IPS-15b (cell line): ENCODE data around the gene FNDC5.
"Not testable (repeated sequence)": the region's sequence is repeated elsewhere in the genome, so short reads cannot be mapped to it uniquely, and the experiment has no call there.

Source experiments
- H3K27me3 ChIP-seq: one replicate; pipeline ENCODE4 v1.6.1; 2013; ENCODE audit warnings: low read length; ENCODE audit not compliant: control insufficient read depth, insufficient read depth
- H3K36me3 ChIP-seq: one replicate; pipeline ENCODE4 v1.6.1; 2013; ENCODE audit warnings: low read length; ENCODE audit not compliant: control insufficient read depth, insufficient read depth
- H3K4me1 ChIP-seq: one replicate; pipeline ENCODE4 v1.6.1; 2013; ENCODE audit warnings: mild to moderate bottlenecking, low read length; ENCODE audit not compliant: control insufficient read depth, insufficient read depth
- H3K4me3 ChIP-seq: one replicate; pipeline ENCODE4 v1.5.1; 2013; ENCODE audit warnings: low read depth, low read length
- H3K9ac ChIP-seq: one replicate; pipeline ENCODE4 v1.6.1; 2013; ENCODE audit warnings: low read depth, mild to moderate bottlenecking, low read length
- H3K9me3 ChIP-seq: one replicate; pipeline ENCODE4 v1.6.1; 2013; ENCODE audit warnings: mild to moderate bottlenecking, low read length; ENCODE audit not compliant: control insufficient read depth, insufficient read depth

Gene FNDC5

DNA sequence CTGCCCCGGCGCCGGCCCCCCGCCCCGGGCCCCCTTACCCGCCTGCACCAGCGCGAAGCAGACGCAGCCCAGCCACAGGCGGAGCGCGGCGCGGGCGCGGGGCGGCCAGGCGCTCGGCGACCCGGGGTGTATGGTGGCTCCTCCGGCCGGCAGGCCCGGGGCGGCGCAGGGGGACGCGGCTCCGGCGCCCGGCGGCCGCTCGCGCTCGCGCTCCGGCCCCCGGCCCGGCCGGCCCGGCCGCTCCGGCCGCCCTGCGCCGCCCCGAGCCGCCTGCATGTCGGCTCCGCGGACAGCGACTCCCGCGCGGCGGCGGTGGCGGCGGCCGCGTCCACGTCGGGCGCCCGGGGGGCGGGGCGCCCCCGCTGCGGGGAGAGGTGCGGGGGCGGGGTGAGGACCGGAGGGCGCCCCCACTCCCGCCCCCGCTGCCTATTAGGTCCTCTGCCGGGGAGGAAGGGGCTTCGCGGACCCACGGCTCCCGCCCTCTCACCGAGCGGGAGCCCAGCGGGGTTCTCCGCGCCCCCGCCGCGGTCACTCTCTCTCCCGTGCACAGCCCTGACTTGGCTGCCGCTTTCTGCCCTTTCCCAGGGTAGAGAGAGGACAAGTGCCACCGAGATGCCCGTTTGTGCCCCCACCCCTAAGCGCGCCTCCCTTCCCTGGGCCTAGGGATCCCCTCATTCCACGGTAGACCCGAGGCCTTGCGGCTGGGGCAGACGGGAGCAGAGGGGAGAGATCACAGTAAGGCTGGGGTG lies at the start of gene FNDC5:
TSS of gene FNDC5 (minus strand) at position 298 of the 749 bp plus-strand sequence.
- Histone ChIP-seq H3K27me3 (peaks cover 31% of the 10 kb centered on the region), H3K9ac (no peak within 1 kb of the TSS), H3K4me3 (peak within 1 kb of the TSS; percentile 64), H3K36me3 (no peaks in the 10 kb centered on the region), H3K4me1 (peaks cover 14% of the 10 kb centered on the region), H3K9me3 (no peaks in the 10 kb centered on the region)

DNA sequence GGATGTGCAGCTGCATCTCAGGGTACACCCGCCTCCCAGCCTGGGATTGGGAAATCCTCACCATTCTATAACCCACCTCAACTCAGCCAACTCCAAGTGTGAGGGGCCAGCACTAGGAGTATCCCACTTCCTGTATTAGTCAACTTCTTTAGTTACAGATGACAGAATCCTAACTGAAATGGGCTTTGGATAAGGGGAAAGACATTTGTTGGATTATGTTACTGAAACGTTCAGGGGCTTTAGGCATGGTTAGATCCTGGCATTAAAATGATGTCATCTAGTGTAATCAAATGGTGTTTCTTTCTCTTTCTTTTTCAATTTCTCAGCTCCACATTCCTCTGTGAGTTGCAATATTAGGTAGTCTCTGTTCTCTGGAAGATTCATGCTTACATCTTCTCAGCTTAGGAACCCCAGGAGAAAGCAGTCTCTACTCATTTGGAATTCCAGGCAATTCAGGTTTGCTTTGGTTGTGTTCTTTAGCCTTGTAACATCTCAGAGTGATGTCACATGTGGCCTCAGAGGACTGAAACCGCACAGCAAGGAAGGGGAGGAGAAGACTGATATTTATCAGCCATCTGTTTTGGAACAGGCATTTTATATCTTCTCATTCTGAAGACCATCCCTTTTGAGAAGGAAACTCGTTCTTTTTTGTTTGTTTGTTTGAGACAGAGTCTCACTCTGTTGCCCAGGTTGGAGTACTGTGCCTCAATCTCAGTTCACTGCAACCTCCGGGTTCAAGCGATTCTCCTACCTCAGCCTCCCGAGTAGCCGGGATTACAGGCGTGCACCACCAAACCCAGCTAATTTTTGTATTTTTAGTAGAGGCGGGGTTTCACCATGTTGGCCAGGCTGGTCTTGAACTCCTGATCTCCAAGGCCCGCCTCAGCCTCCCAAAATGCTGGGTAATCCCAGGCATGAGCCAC lies 49.4 kb upstream of the FNDC5 start:
- Histone ChIP-seq H3K4me1 (peaks cover 3% of the 10 kb centered on the region), H3K9ac (no peak overlapping the region), H3K36me3 (no peaks in the 10 kb centered on the region), H3K4me3 (no peak overlapping the region), H3K9me3 (no peaks in the 10 kb centered on the region), H3K27me3 (peaks cover 29% of the 10 kb centered on the region)

DNA sequence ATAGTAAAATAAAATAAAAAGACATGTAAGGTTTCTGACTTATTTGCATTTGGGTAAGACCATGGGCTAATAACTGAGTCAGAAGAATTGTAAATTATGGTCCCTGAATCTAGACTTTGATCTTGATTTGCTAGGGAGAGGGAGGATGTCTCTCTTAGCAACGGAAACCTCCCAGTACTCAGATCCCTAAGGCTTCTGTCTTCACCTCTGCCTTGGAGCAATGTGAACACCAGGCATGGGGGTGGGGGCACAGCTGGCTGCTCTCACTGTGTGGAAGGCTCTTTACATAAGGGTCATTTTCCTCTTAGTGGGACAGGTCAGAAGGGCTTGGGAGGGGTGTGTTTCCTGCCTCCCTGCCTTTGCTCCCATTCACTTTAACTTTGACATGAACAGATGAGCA lies 47.5 kb upstream of the FNDC5 start:
- Histone ChIP-seq H3K4me3 (no peak overlapping the region), H3K27me3 (peaks cover 10% of the 10 kb centered on the region), H3K9me3 (no peaks in the 10 kb centered on the region), H3K4me1 (no peaks in the 10 kb centered on the region), H3K36me3 (no peaks in the 10 kb centered on the region), H3K9ac (no peak overlapping the region)

DNA sequence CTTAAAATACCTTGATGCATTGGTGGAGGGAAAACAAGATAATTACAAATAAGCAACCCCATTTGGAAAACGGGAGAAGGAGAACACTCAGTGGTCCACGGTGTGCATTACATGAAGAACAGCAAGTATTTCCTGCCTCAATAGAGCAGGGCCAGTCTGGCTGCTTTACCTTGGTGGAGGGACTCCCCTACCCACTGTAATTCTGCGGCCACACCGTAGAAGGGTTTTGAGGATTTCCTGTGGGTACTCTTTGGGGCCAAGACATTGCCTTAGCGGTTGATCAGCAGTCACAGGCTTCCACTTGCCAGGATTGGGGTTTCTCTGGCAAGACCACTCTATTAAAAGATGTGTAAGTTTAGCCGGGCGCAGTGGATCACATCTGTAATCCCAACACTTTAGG lies 46.8 kb upstream of the FNDC5 start:
- H3K27me3 ChIP-seq, result peaks cover 4% of the 10 kb centered on the region
- H3K36me3 ChIP-seq, result no peaks in the 10 kb centered on the region
- H3K9ac ChIP-seq, result no peak overlapping the region
- H3K9me3 ChIP-seq, result no peaks in the 10 kb centered on the region
- no peaks in the 10 kb centered on the region for H3K4me1 ChIP-seq
- H3K4me3 ChIP-seq, result no peak overlapping the region

DNA sequence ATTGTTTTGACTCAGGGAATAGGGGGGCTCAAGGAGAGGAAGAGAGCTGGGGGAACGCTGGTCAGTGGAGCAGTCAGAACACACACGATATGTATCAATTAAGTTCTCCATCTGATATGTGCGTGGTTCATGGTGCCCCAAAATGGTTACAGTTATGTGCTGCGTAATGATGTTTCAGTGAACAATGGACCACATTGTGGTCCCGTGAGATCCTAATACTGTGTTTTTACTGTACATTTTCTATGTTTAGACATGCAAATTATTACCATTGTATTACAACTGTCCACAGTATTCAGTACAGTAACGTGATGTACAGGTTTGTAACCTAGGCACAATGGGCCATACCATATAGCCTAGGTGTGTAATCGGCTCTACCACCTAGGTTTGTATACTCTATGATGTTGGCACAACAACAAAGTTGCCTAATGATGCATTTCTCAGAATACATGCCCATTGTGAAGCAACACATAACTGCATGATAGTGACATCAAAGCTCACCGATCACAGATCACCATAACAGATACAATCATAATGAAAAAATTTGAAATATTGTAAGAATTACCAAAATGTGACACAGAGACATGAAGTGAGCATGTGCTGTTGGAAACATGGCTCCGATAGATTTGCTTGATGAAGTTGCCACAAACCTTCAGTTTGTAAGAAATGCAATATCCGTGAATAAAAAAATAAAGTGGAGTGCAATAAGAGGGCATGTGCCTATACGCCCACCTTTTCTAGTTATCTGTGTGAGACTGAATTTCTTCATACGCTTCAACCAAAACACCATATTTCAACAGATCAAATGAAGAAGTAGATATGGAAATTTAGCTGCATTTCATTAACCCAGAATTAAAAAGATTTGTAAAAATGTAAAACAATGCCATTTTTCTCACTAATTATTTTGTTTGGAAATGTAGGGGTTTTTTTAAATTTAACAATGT lies 45.3 kb upstream of the FNDC5 start:
- Histone ChIP-seq H3K36me3 (no peaks in the 10 kb centered on the region), H3K9me3 (no peaks in the 10 kb centered on the region), H3K9ac (no peak overlapping the region), H3K27me3 (no peaks in the 10 kb centered on the region), H3K4me3 (no peak overlapping the region), H3K4me1 (no peaks in the 10 kb centered on the region)

DNA sequence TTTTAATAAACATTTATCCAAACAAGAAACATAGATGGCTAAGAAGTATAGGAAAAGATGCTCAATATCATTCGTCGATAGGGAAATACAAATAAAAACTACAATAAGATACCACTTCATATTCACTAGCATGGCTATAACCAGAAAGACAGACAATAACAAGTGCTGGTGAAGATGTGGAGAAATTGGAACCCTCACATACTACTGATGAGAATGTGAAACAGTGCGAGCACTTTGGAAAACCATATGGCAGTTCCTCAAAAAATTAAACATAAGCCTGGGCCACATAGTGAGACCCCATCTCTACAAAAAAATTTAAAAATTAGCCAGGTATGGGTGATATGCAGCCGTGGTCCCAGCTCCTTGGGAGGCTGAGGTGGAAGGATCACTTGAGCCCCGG lies 39.6 kb upstream of the FNDC5 start:
- Histone ChIP-seq H3K4me3 (no peak overlapping the region), H3K36me3 (no peaks in the 10 kb centered on the region), H3K4me1 (peaks cover 2% of the 10 kb centered on the region), H3K27me3 (no peaks in the 10 kb centered on the region), H3K9me3 (no peaks in the 10 kb centered on the region), H3K9ac (no peak overlapping the region)

DNA sequence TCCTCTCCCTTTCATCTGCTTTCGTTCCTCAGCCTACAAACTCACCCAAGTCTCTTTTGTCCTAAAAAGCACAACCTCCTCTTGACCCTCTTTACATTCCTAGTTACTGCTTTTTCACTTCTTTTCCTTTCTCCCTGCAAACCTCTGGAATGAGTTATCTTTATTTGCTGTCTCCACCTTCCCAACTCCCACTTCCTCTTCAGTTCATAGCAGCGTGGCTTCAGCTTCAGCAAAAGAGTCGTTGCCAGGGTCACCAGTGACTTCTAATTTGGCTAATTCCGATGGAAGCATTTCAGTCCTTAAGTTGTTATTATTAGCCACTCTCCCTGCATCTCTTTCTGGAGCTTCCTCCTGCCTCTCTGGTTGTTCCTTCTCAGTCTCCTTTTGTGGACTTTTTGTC lies 36.7 kb upstream of the FNDC5 start:
- H3K4me1 ChIP-seq, result peaks cover 2% of the 10 kb centered on the region
- no peak overlapping the region for H3K9ac ChIP-seq
- no peaks in the 10 kb centered on the region for H3K36me3 ChIP-seq
- peaks cover under 1% of the 10 kb centered on the region for H3K27me3 ChIP-seq
- no peak overlapping the region for H3K4me3 ChIP-seq
- no peaks in the 10 kb centered on the region for H3K9me3 ChIP-seq

DNA sequence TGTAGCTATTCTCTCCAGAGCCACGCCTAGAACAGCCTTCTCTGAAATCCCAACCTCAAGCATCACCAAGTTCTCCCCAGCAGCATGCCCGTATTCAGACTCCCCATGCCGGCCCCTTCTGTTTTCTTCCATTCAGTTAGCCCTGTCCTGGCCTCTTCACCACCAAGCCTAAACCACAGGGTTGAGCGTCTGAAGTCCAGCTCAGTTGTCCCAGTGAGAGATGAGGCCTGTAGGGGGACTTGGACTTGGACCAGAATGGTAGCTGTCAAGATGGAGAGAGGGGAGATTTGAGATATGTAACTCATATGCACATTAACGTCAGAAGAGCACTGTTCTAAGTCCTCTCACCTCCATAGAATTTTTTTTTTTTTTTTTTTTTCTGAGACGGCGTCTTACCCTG lies 35.9 kb upstream of the FNDC5 start:
- Histone ChIP-seq H3K4me1 (peaks cover 2% of the 10 kb centered on the region), H3K36me3 (no peaks in the 10 kb centered on the region), H3K27me3 (peaks cover 7% of the 10 kb centered on the region), H3K9ac (no peak overlapping the region), H3K9me3 (no peaks in the 10 kb centered on the region), H3K4me3 (no peak overlapping the region)

DNA sequence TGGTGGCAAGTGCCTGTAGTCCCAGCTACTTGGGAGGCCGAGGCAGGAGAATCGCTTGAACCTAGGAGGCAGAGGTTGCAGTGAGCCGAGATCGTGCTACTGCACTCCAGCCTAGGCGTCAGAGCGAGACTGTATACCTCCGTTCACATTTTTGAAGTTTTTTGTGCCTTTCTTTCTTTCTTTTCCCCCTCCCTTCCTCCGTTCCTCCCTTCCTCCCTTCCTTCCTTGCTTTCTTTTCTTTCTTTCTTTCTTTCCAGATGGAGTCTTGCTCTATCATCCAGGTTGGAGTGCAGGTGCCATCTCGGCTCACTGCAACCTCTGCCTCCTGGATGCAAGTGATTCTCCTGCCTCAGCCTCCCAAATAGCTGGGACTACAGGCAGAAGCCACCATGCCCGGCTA lies 34.9 kb upstream of the FNDC5 start:
- not testable (repeated sequence) for H3K36me3 ChIP-seq, H3K4me1 ChIP-seq, H3K4me3 ChIP-seq, H3K9ac ChIP-seq, H3K9me3 ChIP-seq
- peaks cover 13% of the 10 kb centered on the region for H3K27me3 ChIP-seq

DNA sequence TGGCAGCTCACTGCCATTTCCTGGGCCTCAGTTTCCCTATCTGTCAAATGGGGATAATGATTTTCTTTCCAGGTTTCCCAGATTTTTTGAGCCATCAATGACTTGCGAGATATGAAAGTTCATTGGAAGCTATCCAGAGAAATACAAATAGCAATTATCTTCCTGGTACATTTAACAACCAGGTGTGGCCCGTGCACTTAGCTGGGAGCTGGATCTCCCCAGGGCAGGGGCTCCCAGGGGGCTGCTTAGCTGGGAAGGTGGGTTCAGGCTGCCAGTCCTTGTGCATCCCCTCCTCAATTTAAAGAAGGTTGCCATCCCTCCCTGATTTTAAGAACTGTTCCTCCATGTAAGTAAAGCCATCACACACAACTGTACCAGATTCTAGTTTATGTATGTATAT lies 34.1 kb upstream of the FNDC5 start:
- Histone ChIP-seq H3K27me3 (peaks cover 21% of the 10 kb centered on the region), H3K9me3 (no peaks in the 10 kb centered on the region)

DNA sequence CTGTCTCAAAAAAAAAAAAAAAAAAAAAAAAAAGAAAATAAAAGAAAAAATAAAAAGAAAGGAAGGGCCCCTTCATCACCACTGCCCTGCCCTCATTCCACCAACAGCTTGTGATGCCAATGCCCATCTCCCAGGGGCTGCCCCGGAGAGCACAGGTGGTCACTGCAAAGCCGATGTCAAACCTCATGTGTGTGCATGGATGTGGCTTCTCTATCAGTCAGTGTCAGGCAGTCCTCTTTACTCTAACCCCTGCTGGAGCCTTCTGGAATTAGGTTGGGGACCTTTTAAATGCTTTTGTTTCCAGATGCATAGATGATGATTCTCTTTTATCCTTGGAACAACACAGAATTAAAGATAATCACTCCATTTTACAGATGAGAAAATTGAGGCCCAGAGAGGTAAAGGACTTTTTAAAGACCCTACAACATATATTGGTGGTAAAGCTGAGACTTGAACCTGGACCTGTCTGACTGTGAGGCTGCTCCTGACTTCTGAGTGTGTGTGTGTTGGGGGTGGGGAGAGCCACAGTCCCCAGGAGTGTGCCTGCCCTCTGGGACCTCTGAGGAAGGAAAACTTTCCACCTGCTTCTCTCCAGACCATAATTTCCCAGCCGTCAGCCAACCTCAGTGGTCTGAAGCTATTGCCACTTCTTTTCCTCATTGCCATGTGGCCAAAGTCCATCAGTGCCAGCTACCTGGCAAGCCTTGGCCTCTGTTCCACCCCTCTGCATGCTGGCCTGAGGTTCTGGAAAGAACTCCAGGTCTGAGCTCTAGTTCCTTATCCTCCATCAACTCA lies 33.5 kb upstream of the FNDC5 start:
- H3K36me3 ChIP-seq, result no peaks in the 10 kb centered on the region
- H3K4me1 ChIP-seq, result peaks cover 2% of the 10 kb centered on the region
- no peak overlapping the region for H3K4me3 ChIP-seq
- H3K9me3 ChIP-seq, result no peaks in the 10 kb centered on the region
- peaks cover 27% of the 10 kb centered on the region for H3K27me3 ChIP-seq
- H3K9ac ChIP-seq, result no peak overlapping the region

More for the DNA sequence above, 34.1 kb upstream of the FNDC5 start:
- H3K4me1 ChIP-seq, result peaks cover 2% of the 10 kb centered on the region
- no peak overlapping the region for H3K4me3 ChIP-seq
- H3K36me3 ChIP-seq, result no peaks in the 10 kb centered on the region
- no peak overlapping the region for H3K9ac ChIP-seq
